ENCODE data around the gene PDLIM4.

The PDLIM4 gene

GRCh38 chr5:132256783-132257130 lies 739 bp upstream of the PDLIM4 start:
- H3K9me2 ChIP-seq (replicated peaks; ENCODE audit: control insufficient read depth, low read length): no peaks in the 10 kb centered on the region
- no peaks in the 10 kb centered on the region for H3K79me2 ChIP-seq (ENCODE audit: control insufficient read depth, low read length)
- H3K36me3 ChIP-seq (ENCODE audit: control insufficient read depth, low read length): no peaks in the 10 kb centered on the region
- no peak overlapping the region for H3K27ac ChIP-seq (ENCODE audit: low read depth, low read length)
- no peaks in the 10 kb centered on the region for H3K4me1 ChIP-seq (ENCODE audit: control insufficient read depth, low read length)
- H3K27me3 ChIP-seq (ENCODE audit: control insufficient read depth, low read length): peaks cover 3% of the 10 kb centered on the region; the same call in 1 of the 2 replicates
- H3K4me2 ChIP-seq (ENCODE audit: low read length): no peak overlapping the region
- no peak for TF ChIP-seq EZH2phosphoT487 (IDR thresholded peaks at IDR 0.05; ENCODE audit: borderline replicate concordance, low read length)
- no peak for TF ChIP-seq CTCF (IDR thresholded peaks at IDR 0.05; ENCODE audit: low read depth, low read length, poor library complexity, severe bottlenecking)
- no peaks in the 10 kb centered on the region for H3F3A ChIP-seq (ENCODE audit: control insufficient read depth, insufficient read depth)
- no peaks in the 10 kb centered on the region for H3K9me3 ChIP-seq (ENCODE audit: control insufficient read depth, insufficient read depth, low read length)
- H3K4me3 ChIP-seq (ENCODE audit: low read length): no peak overlapping the region
- H4K20me1 ChIP-seq (ENCODE audit: control insufficient read depth, insufficient read depth, low read depth, low read length): no peaks in the 10 kb centered on the region

GRCh38 chr5:132258102-132259068 lies 889 bp downstream of the PDLIM4 start:
- H3K4me1 ChIP-seq (ENCODE audit: control insufficient read depth, low read length): no peaks in the 10 kb centered on the region
- TF ChIP-seq CTCF (IDR thresholded peaks at IDR 0.05; ENCODE audit: low read depth, low read length, poor library complexity, severe bottlenecking): no peak
- no peak for TF ChIP-seq EZH2phosphoT487 (IDR thresholded peaks at IDR 0.05; ENCODE audit: borderline replicate concordance, low read length)
- no peaks in the 10 kb centered on the region for H4K20me1 ChIP-seq (ENCODE audit: control insufficient read depth, insufficient read depth, low read depth, low read length)
- no peaks in the 10 kb centered on the region for H3K36me3 ChIP-seq (ENCODE audit: control insufficient read depth, low read length)
- no peak overlapping the region for H3K27ac ChIP-seq (ENCODE audit: low read depth, low read length)
- no peaks in the 10 kb centered on the region for H3K9me2 ChIP-seq (replicated peaks; ENCODE audit: control insufficient read depth, low read length)
- H3K79me2 ChIP-seq (ENCODE audit: control insufficient read depth, low read length): no peaks in the 10 kb centered on the region
- no peak overlapping the region for H3K4me3 ChIP-seq (ENCODE audit: low read length)
- peaks cover 4% of the 10 kb centered on the region for H3K27me3 ChIP-seq (ENCODE audit: control insufficient read depth, low read length)
- no peaks in the 10 kb centered on the region for H3F3A ChIP-seq (ENCODE audit: control insufficient read depth, insufficient read depth)
- H3K4me2 ChIP-seq (ENCODE audit: low read length): no peak overlapping the region
- no peaks in the 10 kb centered on the region for H3K9me3 ChIP-seq (ENCODE audit: control insufficient read depth, insufficient read depth, low read length)

GRCh38 chr5:132259069-132259851 lies 1.8 kb downstream of the PDLIM4 start:
- Histone ChIP-seq H3K9me2 (replicated peaks; ENCODE audit: control insufficient read depth, low read length) (no peaks in the 10 kb centered on the region), H3K4me2 (ENCODE audit: low read length) (no peak overlapping the region), H3K27me3 (ENCODE audit: control insufficient read depth, low read length) (peaks cover 11% of the 10 kb centered on the region), H3K79me2 (ENCODE audit: control insufficient read depth, low read length) (no peaks in the 10 kb centered on the region), H3K27ac (ENCODE audit: low read depth, low read length) (no peak overlapping the region), H3K4me1 (ENCODE audit: control insufficient read depth, low read length) (no peaks in the 10 kb centered on the region), H4K20me1 (ENCODE audit: control insufficient read depth, insufficient read depth, low read depth, low read length) (no peaks in the 10 kb centered on the region), H3K36me3 (ENCODE audit: control insufficient read depth, low read length) (no peaks in the 10 kb centered on the region), H3F3A (ENCODE audit: control insufficient read depth, insufficient read depth) (no peaks in the 10 kb centered on the region), H3K9me3 (ENCODE audit: control insufficient read depth, insufficient read depth, low read length) (no peaks in the 10 kb centered on the region), H3K4me3 (ENCODE audit: low read length) (no peak overlapping the region)
- TF ChIP-seq EZH2phosphoT487 (IDR thresholded peaks at IDR 0.05; ENCODE audit: borderline replicate concordance, low read length) (no peak), CTCF (IDR thresholded peaks at IDR 0.05; ENCODE audit: low read depth, low read length, poor library complexity, severe bottlenecking) (no peak)
